Stimulated activated CD8-positive, alpha-beta memory T cell treated with anti-CD3 and anti-CD28 coated beads, Interleukin-2, amount 100 ng/mL, for 48 hours (primary cell): ENCODE data around the gene GPRC5C.

Source experiments
- DNase-seq, 2 donors: peaks; one replicate each; pipeline ENCODE4 v3.0.0-alpha.2; 2020; ENCODE audit warnings: low read depth in 2 of 2

The GPRC5C gene, protein sequence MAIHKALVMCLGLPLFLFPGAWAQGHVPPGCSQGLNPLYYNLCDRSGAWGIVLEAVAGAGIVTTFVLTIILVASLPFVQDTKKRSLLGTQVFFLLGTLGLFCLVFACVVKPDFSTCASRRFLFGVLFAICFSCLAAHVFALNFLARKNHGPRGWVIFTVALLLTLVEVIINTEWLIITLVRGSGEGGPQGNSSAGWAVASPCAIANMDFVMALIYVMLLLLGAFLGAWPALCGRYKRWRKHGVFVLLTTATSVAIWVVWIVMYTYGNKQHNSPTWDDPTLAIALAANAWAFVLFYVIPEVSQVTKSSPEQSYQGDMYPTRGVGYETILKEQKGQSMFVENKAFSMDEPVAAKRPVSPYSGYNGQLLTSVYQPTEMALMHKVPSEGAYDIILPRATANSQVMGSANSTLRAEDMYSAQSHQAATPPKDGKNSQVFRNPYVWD

DNA sequence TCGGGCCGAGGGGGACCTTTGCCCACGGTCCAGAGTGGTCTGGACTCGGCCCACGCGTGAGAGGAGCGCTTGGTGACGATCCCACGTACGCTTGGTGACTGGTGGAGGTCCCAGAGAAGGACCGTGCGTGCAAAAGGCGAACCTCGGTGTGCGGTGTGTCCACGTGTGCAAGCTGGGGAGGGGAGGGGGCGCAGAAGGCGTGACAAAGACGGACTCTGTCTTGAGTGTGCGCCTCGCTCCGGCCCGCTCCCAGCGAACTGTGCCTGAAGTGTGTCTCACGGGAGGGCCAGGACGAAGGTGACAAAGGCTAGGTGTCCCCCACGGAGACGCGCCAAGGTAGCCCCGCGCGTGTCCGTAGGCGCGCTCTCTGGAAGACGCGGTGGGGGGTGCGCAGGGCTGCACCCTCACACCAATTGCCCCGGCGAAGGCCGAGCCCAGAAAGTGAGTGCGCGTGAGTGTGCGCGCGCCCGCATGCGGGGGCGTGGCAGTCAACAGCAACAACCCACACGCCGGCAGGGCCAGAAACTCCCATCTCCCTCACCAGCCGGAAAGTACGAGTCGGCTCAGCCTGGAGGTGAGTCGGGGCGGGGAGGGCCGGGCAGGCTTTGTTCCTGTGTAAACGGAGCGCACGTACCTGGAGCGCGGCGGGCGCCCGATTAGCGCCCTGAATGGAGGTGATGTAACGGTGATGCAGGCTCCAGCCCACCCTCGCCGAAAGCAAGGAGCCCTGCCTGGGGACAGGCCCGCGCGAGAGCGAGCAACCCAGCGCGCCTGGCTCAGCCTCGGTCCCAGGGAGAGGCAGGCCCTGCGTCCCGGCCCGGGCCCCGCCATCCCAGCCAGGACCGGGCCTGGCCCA lies at the start of gene GPRC5C:
Gene GPRC5C (plus strand): TSS at position 521 of the 856 bp plus-strand sequence. CDS start 7,689 bp downstream, outside the sequence.
- peak in 1 of 2 donors; percentile 47 for DNase-seq

- no peak for DNase-seq
Measured at GRCh38 chr17:74383141-74383540, 48.7 kb upstream of the GPRC5C start.

GRCh38 chr17:74385201-74385600 lies 46.7 kb upstream of the GPRC5C start:
- DNase-seq: no peak

DNA sequence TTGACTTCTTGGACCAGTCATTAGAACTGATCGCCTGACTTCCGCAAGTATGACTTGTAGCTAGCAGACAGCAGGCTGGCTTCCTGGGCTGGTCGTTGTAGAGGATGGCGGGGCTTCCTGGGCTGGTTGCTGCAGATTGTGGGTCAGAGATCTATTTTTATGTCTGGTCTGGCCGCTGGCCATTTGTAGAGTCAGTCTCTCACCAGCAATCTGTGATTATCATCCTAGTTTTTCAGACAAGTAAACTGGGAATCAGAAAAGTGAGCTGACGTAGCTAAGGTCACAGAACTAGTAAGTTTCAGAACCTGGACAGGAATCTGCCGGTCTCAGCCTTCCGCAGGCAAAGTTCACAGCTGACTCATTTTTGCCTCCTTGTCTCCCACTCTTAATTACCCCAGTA lies 45.5 kb upstream of the GPRC5C start:
- no peak for DNase-seq

DNA sequence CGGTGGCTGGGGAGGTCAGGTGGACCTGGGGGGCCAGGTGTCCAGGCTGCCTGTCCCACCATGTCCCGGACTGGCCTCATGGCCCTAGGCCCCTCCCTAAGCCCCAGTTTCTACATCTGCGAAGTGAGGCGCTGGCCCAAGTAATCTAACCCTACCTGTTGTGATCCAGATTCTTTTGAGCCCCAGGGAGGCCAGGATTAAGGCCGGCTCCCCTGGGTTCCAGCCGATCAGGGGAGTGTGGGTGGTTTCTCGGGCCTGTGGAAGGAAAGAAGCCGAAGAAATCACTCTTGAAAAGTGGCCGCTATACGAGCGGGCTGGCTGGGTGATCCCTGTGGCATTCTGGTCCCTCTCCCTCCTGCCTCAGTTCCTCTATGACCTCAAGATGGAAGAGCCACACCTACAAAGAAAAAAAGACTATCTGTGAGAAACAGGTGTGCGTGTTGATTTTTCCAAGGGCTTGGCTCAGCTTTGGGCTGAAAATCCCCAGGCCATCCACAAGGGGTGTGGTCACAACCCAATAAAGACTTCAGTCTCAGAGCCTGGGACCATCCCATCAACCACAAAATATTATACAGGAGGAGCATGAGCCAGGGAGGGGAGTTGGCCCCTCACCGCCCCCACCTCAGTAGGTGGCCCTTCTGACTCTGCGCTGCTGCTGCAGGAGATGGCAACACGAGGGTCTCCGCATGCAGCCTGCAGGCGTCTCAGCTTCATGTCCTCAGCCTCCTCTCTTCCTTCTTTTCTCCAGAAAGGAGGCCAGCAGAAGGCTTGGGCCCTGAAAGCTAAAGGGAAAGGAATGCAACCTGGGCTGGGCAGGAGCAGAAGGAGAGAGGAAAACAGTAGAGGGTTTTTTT lies 44.3 kb upstream of the GPRC5C start:
- DNase-seq: no peak

- DNase-seq: no peak
Measured at GRCh38 chr17:74389084-74389753, 42.7 kb upstream of the GPRC5C start.

GRCh38 chr17:74389937-74390679 lies 41.8 kb upstream of the GPRC5C start:
- no peak for DNase-seq

DNA sequence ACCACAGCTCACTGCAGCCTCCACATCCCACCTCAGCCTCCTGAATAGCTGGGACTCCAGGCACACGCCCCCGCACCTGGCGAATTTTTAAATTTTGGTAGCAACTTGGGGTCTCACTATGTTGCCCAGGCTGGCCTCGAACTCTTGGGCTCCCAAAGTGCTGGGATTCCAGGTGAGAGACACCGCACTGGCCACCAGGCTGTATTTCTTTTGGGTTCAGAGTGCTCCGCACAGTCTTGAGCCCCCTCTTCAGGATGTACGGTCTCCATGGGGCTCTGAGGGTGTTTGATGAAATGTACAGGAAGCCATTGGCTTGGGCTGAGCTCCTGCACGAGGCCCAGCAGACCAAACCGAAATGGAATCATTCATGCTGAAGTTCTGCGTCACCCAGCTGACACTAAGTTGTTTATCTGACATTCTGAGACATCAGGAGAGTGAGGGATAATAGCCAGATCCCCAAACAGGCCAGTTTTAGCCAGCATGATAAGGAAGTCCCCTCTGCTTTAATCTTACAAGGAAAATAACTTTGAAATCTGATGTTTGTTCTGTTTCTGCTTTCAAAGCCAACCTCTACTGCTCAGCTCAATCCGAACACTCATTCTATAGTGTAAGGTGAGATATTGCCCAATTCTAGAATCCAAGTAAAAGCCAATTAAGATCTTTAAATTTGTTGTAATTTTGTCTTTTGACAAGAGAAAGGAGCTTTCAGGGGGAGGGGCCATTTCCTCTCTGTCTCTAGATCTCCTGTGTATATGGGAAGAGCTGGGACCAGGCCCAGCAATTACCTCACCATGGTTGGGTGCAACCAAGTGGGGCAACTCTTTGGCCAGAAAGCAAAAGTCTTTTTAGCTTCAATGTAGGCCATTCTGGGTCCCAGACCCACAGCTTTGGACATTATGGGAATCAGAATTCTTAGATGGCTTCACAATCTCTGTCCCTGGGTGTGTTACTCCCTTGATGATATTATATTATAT lies 40.9 kb upstream of the GPRC5C start:
- no peak for DNase-seq

DNA sequence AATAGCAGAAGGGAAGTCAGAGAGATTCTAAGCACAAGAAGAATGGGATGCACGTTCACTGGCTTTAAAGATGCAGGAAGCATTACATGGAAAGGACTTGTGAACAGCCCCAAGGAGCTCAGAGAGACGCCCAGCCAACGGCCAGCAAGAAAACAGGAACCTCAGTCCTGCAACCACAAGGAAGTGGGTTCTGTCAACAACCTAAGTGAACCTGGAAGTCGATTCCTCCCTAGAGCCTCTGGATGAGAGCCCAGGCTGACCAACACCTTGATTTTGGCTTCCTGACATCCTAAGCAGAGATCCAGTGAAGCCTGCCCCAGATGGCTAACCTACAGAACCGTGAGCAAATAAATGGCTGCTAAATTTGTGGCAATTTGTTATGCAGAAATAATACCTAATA lies 40.1 kb upstream of the GPRC5C start:
- no peak for DNase-seq

GRCh38 chr17:74392848-74393247 lies 39.0 kb upstream of the GPRC5C start:
- no peak for DNase-seq

DNA sequence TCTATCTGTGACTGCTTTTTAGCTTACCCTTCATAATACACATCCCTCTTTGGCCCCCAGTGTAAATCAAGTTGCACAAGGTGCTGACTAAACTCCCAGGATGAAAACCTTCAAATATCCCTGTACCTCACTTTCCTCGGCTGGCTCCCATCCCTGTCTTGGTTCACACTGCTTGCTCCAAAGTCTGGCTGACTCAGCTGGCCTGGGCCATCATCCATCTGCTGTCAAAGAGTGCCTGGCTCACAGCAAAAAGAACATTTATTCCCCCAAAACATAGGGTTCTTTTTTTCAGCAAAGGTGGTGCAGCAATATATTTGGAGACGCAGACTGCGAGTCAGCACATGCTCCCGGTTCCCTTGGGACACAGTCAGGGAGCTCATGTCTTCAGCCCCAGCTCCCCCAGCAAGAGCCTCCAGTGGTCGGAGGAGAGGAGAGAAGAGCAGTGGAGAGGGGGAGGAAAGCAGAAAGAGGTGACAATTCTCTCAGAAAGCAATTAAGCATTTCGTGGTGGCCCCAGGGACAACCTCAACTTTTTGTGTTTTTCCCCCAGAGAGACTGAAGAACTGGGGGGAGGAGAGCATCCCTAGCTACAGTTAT lies 38.4 kb upstream of the GPRC5C start:
- DNase-seq: no peak

- DNase-seq: no peak
Measured at GRCh38 chr17:74394275-74394950, 37.5 kb upstream of the GPRC5C start.

GRCh38 chr17:74394977-74395376 lies 36.9 kb upstream of the GPRC5C start:
- no peak for DNase-seq

GRCh38 chr17:74396567-74396966 lies 35.3 kb upstream of the GPRC5C start:
- no peak for DNase-seq

DNA sequence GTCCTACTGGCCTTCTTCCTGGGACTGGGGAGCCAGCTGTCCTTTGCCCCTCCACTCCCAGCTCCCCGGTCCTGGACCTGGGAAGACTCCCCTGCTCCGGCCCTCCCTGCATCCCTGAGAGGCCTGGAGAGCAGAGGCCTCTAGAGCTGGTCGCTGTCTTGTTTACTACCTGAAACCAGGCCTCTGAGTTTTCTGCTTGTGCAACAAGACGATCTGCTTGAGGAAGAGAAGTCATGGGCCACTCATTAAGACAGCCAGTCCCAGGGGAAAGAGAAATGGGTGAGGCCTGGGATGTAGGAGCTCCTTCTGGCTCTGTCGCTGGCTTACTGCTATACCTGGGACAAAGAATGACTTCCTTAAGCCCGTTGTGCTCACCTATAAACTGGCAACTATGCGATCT lies 29.8 kb upstream of the GPRC5C start:
- no peak for DNase-seq

DNA sequence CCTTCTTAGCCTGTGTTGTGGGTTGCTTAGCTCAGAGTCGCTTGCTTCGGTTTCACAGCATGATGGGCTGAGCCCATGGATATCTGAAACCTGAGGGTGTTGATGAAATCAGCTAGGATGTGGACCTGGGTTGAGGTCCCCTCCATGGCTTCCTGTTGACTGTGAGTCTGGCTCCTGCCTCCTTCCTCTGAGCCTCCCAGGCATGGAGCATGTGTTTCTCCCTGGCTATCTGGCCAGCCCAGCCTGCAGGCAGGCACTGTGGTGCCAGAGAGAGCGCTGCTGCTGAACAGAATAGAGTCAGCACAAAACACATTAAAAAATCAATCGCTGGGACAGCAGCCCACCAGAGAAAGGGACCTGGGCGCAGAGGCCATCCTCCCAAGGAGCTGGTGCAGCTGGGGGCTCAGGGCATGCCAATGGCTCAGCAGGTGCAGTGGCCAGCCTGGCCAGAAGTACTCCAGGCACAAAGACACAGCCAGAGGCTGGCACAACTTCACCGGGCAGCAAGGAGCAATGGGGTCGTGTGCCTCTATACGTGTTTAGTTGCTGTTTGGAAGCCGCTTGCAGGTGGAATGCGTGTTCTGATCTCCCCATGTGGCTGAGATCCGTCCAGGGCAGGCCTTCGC lies 28.3 kb upstream of the GPRC5C start:
- DNase-seq: no peak

- DNase-seq: no peak
Measured at GRCh38 chr17:74404218-74404617, 27.7 kb upstream of the GPRC5C start.

DNA sequence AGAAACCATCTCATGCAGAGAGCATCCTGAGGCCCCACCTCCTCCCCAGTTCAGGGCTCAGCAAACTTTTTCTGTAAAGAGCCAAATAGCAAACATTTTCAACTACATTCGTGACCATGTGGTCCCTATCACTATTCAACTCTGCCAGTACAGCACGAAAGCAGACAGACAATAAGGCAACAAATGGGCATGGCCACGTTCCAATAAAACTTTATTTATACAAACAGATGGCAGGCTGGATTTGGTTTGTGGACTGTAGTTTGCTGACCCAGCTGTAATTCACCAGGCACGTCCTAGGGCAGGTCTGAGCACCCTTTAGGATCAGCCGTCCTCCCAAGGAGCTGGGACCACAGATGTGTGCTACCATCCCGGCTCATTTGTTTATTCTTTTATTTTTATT lies 27.1 kb upstream of the GPRC5C start:
- DNase-seq: no peak
